CD8-positive, alpha-beta memory T cell (primary cell): Measurements from ENCODE around the gene SIT1. TPM values are rescaled to one million over a fixed set of nuclear protein-coding genes. Genes with fewer than 3 reads are reported as not detected.

Experiments used
- polyA plus RNA-seq: library from polyadenylated mRNA; unstranded; fragments of 300-500 nt; fragmentation: Illumina TruSeq; gene quantifications from one replicate; pipeline ENCODE4 v1.2.3, GENCODE V29; 2021
- total RNA-seq, 2 experiments: library from RNA; stranded (reverse); gene quantifications; one replicate each; pipeline ENCODE4 v1.2.3, GENCODE V29; 2021

SIT1 gene
- total and polyA plus RNA-seq, 3 experiments from 2014 or later: 43.1 to 196 (median 43.1) TPM

Other genes with a start within 250 kb of the SIT1 start
- gene RUSC2, start 160.8 kb downstream of the SIT1 start, total RNA-seq: 1 to 10 TPM; 1.1 TPM
- gene RUSC2, start 160.8 kb downstream of the SIT1 start, polyA plus RNA-seq: not detected
- 10 to 100 TPM; 44.2 to 46.8 TPM for gene TESK1, start 45.7 kb downstream of the SIT1 start, total RNA-seq
- 15.9 TPM for gene TESK1, start 45.7 kb downstream of the SIT1 start, polyA plus RNA-seq
- 1 to 10 TPM; 6.4 to 6.5 TPM for gene CD72, start 32.5 kb downstream of the SIT1 start, total RNA-seq
- 5.1 TPM for gene CD72, start 32.5 kb downstream of the SIT1 start, polyA plus RNA-seq
- gene RMRP, start 7.1 kb upstream of the SIT1 start, total RNA-seq: over 10,000 TPM in 1 of 2 experiments, 1,000 to 10,000 TPM in 1; 7,718 to 11,549 TPM
- not detected for gene RMRP, start 7.1 kb upstream of the SIT1 start, polyA plus RNA-seq
- 10 to 100 TPM; 18.5 to 20.0 TPM for gene CCDC107, start 7.4 kb upstream of the SIT1 start, total RNA-seq
- gene CCDC107, start 7.4 kb upstream of the SIT1 start, polyA plus RNA-seq: 105 TPM
- gene ARHGEF39, start 14.3 kb upstream of the SIT1 start, total RNA-seq: 10 to 100 TPM in 1 of 2 experiments, 1 to 10 TPM in 1; 7.7 to 10.7 TPM
- 1.2 TPM for gene ARHGEF39, start 14.3 kb upstream of the SIT1 start, polyA plus RNA-seq
- gene CA9, start 23.0 kb upstream of the SIT1 start, total RNA-seq: under 1 TPM in 1 of 2 experiments, not detected in 1; 0.75 TPM
- gene CA9, start 23.0 kb upstream of the SIT1 start, polyA plus RNA-seq: not detected
- gene TPM2, start 39.0 kb upstream of the SIT1 start, total RNA-seq: 1 to 10 TPM; 6.6 to 7.3 TPM
- gene TPM2, start 39.0 kb upstream of the SIT1 start, polyA plus RNA-seq: 0.22 TPM
- 100 to 1,000 TPM; 248 to 249 TPM for gene TLN1, start 81.3 kb upstream of the SIT1 start, total RNA-seq
- 161 TPM for gene TLN1, start 81.3 kb upstream of the SIT1 start, polyA plus RNA-seq
- gene CREB3, start 81.7 kb upstream of the SIT1 start, total RNA-seq: 10 to 100 TPM; 38.0 to 38.6 TPM
- gene CREB3, start 81.7 kb upstream of the SIT1 start, polyA plus RNA-seq: 53.6 TPM
- gene GBA2, start 98.3 kb upstream of the SIT1 start, total RNA-seq: 10 to 100 TPM; 41.8 to 42.0 TPM
- 30.7 TPM for gene GBA2, start 98.3 kb upstream of the SIT1 start, polyA plus RNA-seq
- 10 to 100 TPM; 19.9 to 21.9 TPM for gene RGP1, start 98.4 kb upstream of the SIT1 start, total RNA-seq
- gene RGP1, start 98.4 kb upstream of the SIT1 start, polyA plus RNA-seq: 10.6 TPM
- under 1 TPM; 0.51 to 0.63 TPM for gene MSMP, start 103.3 kb upstream of the SIT1 start, total RNA-seq
- not detected for gene MSMP, start 103.3 kb upstream of the SIT1 start, polyA plus RNA-seq
- gene NPR2, start 140.7 kb upstream of the SIT1 start, total RNA-seq: 1 to 10 TPM; 5.2 to 8.6 TPM
- gene NPR2, start 140.7 kb upstream of the SIT1 start, polyA plus RNA-seq: 0.26 TPM
- 1 to 10 TPM in 1 of 2 experiments, under 1 TPM in 1; 0.98 to 1.8 TPM for gene SPAG8, start 161.3 kb upstream of the SIT1 start, total RNA-seq
- 0.79 TPM for gene SPAG8, start 161.3 kb upstream of the SIT1 start, polyA plus RNA-seq
- 10 to 100 TPM; 65.1 to 71.7 TPM for gene HINT2, start 164.1 kb upstream of the SIT1 start, total RNA-seq
- gene HINT2, start 164.1 kb upstream of the SIT1 start, polyA plus RNA-seq: 69.4 TPM
- not detected for gene FAM221B, start 177.8 kb upstream of the SIT1 start, total RNA-seq
- gene FAM221B, start 177.8 kb upstream of the SIT1 start, polyA plus RNA-seq: not detected
- gene TMEM8B, start 178.3 kb upstream of the SIT1 start, total RNA-seq: 1 to 10 TPM; 2.1 to 3.0 TPM
- 3.0 TPM for gene TMEM8B, start 178.3 kb upstream of the SIT1 start, polyA plus RNA-seq
- not detected for gene OR13J1, start 219.5 kb upstream of the SIT1 start, total RNA-seq
- not detected for gene OR13J1, start 219.5 kb upstream of the SIT1 start, polyA plus RNA-seq